HG03039 (cell line): Measurements from ENCODE around the gene HECTD4.
A peak's percentile ranks its signal among the peaks of the same experiment; 100 is the strongest.
"Not testable (repeated sequence)": the region's sequence is repeated elsewhere in the genome, so short reads cannot be mapped to it uniquely, and the experiment has no call there.

ENCODE experiments used
- ATAC-seq: cut with Tn5 transposase; IDR thresholded peaks from one replicate; pipeline ENCODE4 v1.9.1; 2021; ENCODE audit warnings: mild to moderate bottlenecking, moderate library complexity; ENCODE audit not compliant: unreplicated experiment

HECTD4 gene

DNA sequence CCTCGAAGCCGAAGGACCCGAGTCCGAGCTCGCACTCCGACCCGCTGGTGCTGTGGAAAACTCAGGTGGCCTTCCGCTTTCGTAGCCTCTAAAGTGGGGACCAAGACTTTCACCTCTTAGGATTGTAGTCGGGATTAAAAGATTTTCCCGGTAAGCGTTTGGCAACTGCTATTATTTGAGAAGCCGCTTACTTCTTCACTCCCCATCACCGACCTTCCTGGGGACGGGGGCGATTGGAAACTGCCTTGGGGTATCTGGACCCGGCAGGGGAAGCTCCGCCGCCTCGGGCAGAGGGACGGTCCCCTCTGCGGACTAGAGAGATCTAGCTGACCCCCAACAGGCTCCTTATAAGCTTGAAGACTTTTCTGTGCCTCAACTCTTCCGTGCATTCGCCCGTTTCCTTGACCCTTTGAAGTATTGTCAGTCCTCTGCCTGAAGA is 256.2 kb downstream of the HECTD4 start:
- ATAC-seq, result no peak

DNA sequence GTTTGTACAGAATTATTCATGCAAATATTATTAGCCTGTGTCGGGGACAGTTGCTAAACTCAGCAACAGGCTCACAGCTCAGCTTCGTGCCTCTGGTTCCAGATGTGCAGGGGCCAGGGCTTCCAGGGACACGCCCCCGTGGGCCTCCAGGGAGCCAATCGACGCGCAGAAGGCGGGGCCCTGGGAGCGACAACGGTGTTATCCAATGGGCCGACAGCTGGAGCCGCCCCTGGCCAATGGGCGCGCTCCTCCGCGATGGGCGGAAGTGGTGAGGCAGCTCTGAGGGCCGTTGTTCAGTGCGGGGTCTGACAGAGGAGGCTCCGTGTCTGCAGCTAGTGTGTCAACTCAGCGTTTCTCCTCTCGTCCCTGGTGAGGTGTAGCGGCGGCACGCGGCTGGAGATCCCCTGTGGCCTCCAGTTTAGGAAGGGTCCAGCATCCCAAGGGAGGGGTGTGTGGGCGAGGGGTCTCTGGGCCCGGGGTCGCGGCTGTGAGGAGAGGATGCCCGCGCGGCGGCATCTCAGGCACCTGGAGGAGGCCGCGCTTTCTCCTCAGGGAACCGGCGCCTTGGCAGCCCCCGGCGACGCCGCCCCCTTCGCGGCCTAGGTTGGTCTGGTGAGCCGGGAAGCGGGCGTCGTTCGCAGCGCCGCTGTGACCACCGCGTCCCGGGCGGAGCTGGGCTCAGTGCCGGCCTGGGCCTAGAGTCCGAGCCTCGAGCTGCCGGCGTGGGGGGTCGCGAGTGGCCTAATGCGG is 256.8 kb downstream of the HECTD4 start, which contains the start of gene TRAFD1:
TSS of gene TRAFD1 (plus strand) at position 311 of the 750 bp plus-strand sequence. CDS start 4,963 bp downstream, outside the sequence.
- ATAC-seq, result peak; percentile 93

DNA sequence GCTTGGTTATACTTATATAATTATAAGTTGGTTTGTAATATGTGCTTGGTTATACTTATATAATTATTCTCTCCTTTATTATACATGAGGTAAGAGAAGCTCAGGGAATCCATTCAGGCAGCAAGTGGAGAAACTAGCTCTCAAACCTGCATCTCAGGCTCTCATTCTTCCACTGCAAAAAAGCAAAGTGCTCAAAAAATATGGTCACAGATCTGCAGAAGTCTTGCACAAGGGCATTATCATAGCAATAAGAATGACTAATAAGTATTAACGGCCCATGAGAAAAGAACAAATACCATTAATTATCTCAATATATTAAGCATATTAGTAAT is 257.3 kb downstream of the HECTD4 start:
- ATAC-seq, result no peak

DNA sequence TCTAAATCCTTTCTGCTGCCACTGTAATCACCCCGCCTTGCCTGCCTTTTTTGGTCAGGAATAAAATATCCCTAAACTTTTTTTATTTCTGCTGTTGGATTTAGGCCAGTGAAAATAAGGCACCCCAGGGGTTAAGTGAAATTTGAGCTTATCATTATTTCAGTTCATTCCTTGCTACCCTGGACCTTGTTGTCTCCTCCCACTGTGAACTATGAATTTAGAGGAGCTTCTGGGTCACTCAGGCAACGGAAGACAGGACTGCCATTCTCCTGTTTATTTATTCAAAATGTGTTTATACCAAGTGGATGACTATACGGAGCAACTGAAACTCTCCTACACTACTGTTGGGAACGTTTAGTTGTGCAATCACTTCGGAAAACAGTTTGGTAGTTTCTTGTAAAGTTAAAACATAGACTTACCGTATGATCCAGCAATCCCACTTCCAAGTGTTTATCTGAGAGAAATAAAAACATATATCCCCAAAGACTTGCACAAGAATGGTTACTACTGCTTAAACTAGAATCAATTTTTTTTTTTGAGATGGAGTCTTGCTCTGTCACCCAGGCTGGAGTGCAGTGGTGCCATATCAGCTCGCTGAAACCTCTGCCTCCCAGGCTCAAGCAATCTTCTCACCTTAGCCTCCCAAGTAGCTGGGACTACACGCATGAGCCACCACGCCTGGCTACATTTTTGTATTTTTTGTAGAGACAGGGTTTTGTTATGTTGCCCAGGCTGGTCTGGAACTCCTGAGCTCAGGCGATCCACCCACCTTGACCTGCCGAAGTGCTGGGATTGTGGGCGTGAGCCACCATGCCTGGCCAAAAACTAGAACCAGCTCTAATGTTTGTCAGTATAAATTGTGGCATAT is 259.2 kb downstream of the HECTD4 start:
- ATAC-seq, result no peak

DNA sequence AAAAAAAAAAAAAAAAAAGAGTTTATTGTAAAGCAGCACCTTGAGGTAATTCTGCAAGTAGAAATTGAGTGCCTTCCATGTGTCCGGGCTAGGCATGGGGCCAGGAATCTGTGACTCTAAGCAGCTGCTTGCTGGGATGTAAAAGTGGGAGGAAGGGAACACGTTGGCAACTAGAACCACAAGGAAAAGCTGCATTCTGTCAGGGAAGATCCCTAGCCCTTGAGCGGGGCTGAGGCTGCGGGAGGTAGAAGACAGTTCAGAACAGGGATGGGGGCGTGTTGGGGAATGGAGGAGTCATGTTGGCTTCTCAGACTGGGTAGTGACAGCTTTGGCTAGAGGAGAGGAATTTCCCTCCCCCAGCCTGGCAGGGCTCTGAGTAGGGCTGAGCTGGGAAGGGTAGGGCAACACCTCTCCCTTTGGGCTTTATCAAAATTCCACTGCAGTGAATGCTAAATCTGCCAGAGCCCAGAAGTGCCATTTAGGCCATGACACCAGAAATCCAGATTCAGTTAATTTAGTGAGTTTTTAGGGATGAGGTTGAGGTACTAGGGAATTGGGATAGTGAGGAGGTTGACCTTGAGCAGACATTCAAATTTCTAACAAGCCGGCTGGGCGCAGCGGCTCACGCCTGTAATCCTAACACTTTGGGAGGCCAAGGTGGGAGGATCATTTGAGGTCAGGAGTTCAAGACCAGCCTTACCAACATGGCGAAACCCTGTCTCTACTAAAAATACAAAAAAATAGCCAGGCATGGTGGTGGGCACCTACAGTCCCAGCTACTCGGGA is 260.3 kb downstream of the HECTD4 start:
- ATAC-seq, result no peak

DNA sequence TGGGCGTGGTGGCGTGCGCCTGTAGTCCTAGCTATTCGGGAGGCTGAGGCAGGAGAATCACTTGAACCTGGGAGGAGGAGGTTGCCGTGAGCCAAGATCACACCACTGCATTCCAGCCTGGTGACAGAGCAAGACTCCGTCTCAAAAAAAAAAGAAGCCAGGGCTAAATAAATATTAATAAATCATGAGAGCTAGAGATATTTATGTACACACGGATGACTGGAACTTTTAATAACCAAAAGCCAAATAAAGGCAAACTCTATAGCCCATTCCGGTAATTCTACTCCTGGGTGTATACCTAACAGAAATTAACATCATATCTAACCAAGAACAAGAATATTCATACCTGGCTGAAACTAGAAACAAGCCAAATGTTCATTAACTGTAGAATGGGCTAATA is 264.5 kb downstream of the HECTD4 start:
- ATAC-seq, result no peak

DNA sequence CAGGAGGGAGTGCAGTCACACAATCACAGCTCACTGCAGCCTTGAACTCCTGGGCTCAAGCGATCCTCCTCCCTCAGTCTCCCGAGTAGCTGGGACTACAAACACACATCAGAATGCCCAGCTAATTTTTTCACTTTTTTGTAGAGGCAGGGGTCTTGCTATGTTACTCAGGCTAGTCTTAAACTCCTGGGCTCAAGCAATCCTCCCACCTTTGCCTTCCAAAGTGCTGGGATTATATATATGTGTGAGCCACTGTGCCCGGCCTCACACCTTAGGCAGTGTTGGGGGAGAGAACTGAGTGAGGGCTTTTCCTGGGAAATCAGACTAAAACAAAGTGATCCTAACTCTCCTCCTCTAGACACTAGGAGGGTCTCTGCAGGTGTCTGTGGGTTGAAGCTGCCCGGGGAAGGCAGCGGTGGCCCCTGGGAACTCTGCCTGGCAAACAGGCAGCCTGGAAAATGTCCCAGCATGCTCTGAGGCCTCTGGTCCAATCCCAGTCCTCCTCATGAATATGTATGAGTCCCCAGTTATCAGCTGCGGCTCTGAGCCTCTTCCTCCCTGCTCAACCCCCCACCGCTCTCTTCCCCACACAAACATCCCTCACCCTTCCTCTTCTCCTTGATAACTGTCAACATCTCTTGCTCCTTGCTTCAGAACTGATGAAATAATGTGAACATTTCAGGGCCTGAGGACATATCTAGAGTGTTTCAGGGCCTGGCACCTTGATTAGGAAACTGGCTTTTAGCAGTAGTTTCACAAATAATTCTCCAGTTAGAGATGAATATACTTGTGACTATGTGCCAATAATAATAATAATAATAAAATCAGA is 265.8 kb downstream of the HECTD4 start:
- no peak for ATAC-seq

DNA sequence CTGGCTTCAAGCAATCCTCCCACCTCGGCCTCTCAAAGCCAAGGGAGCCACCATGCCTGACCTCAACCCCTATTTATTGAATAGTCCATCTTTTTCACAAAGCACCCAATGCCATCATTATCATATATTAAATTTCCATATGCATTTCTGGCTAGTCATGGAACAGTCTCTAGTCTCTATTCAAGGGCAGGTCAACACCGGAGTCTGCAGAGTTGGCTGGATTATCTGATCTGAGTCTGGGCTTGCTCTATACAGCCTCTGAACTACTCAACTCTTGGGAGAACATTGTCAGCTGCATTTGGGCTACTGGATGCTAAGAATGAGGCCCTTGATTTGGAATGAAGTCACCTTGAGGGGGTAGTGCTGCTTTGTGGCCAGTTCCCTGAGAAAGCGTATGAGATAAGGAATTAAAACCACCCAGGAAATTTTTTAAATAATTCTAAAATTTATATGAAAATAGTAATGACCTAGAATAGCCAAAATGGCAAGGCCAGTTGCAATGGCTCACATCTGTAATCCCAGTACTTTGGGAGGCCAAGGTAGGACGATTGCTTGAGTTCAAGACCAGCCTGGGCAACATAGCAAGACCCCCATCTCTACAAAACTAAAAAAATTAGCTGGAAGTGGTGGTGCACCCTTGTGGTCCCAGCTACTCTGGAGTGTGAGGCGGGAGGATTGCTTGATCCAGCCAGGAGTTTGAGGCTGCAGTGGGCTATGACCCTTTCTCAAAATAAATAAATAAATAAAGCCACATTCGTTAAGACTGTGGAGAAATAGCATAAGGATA is 266.8 kb downstream of the HECTD4 start:
- ATAC-seq, result no peak

DNA sequence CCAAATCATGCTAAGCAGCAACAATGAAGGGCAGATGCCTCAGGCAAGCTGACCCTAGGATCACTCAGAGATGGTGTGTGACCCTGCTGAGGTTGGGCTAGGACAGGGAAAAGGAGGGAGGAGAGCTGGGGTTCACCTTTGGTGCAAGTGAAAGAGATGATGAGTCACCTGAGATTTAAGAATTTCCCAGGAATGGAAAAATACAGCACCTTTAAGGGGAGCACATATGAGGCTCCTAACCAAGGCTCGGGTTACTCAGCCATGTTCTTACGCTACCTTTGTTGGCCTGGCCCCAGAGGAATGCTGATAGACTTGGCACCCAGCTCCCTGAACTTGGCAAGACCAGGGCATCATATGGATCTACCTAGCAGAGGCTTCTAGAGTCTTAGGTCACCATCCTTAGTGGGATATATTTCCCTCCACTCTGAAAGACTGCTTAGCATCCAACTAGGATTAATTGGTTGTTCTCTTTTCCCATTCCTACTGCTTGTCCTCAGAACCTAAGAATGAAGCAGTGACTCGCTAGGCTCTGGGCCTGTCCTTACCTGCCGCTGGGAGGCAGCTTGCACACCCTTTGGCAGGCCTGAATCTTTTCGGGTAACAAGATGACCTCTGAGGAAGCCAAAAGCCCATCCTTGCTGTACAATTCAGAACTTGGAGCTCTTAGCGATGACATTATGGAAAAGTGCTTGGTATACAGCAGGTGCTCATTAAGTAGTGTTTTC is 269.7 kb downstream of the HECTD4 start:
- no peak for ATAC-seq

DNA sequence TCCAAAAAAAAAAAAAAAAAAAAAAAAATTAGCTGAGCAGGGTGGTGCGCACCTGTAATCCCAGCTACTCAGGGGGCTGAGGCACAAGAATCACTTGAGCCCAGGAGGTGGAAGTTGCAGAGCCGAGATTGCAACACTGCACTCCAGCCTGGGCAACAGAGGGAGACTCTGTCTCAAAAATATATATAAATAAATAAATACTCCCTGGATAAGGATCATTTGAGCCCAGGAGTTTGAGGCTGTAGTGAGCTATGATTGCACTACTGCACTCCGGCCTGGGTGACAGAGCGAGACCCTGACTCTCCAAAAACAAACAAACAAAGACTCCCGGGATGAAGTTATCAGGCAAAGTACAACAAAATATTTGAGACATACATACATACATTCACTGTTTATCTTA is 270.3 kb downstream of the HECTD4 start:
- no peak for ATAC-seq

DNA sequence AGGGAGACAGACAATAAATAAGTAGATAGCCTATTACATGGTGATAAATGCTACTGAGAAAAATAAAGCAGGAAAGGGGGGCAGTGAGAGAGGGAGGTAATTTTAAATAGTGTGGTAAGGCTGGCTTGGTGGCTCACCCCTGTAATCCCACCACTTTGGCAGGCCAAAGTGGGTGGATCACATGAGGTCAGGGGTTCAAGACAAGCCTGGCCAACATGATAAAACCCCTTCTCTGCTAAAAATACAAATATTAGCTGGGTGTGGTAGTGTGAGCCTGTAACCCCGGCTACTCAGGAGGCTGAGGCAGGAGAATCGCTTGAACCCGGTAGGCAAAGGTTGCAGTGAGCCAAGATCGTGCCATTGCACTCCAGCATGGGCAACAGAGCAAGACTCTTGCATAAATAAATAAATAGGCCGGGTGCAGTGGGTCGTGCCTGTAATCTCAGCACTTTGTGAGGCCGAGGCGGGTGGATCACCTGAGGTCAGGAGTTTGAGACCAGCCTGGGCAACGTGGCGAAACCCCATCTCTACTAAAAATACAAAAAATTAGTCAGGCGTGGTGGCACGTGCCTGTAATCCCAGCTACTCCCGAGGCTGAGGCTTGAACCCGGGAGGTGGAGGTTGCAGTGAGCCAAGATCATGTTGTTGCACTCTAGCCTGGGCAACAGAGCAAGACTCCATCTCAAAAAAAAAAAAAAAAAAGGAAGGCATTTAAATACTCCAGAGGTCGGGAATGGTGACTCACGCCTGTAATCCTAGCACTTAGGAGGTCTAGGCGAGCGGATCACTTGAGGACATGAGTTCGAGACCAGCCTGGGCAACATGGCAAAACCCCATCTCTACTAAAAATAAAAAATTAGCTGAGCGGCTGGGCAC is 271.2 kb downstream of the HECTD4 start:
- ATAC-seq, result not testable (repeated sequence)
